IPS DF 4.7 (cell line): ENCODE data around the gene SYMPK.
"Not testable (repeated sequence)": the region's sequence is repeated elsewhere in the genome, so short reads cannot be mapped to it uniquely, and the experiment has no call there.

Experiments
- DNase-seq: peaks from one replicate; pipeline ENCODE4 v3.0.0-alpha.2; 2013; ENCODE audit warnings: low spot score; ENCODE audit errors: extremely low read depth

The SYMPK gene

DNA sequence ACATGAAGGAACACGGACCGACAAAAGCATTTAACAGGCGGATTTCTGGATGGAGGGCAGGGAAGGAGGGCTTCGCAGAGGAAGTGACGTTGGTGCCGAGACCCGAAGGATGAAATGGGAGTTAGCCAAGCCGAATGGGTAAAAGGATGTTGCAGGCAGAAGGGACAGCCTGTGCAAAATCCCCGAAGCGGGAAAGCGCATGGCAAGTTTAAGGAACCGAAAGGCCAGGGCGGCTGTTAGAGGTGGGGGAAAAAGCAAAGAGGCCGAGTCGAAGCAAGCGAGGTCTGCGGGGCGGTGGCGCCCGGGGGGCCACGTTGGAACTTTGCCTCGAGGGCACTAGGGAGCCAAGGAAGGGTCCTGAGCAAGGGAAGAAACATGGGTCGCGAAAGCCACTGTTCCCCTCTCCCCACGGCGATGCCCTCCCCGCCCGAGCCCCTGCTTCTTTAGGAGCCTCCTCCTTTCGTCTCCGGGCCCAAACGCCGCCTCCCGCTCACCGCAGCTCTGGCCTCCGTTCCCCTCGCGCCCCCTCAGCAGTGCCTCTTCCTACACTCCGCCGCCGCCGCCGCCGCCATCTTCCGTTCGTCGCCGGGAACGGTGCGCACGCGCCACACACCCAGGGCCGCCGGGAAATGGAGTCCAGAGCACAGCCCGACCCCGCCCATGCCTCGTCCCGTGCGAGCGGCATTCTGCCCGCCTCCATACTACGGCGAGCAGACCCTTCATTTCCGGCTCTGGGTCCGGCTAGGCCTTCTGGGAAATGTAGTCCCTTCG, at the start of gene SYMPK:
Gene SYMPK (minus strand): TSS at position 584 of the 771 bp plus-strand sequence. CDS start 8,652 bp downstream, outside the sequence.
- peak; percentile 97 for DNase-seq

DNA sequence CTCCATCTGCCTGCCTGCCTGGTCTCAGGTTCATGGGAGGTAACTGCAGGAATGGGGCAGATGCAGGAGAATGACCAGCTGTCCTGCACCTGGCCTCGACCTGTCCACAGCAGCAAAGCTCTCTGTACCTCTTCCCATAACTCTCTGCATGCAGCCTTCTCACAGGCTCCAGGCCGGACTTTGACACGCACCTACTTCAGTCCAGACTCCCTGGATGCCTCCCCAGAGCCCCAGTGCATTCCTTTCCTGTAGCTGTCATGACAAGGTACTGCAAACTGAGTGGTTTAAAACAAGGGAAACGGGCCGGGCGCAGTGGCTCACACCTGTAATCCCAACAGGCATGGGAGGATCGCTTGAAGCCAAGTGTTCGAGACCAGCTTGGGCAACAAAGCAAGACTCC, 48.3 kb upstream of the SYMPK start:
- no peak for DNase-seq

GRCh38 chr19:45908956-45909355, 46.0 kb upstream of the SYMPK start:
- no peak for DNase-seq

DNA sequence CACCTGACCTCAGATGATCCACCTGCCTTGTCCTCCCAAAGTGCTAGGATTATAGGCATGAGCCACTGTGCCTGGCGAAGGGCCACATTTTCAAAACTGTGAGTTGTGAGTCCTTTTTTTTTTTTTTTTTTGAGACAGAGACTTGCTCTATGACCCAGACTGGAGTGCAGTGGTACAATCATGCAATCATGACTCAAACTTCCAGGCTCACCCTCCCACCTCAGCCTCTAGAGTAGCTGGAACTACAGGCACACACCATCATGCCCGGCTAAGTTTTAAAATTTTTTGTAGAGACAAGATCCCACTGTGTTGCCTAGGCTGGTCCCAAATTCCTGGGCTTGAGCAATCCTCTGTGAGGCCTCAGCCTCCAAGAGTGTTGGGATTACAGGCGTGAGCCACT, 43.3 kb upstream of the SYMPK start:
- DNase-seq: no peak

GRCh38 chr19:45905011-45905410, 42.1 kb upstream of the SYMPK start:
- DNase-seq: no peak

GRCh38 chr19:45902651-45903625, 40.0 kb upstream of the SYMPK start:
- no peak for DNase-seq

- no peak for DNase-seq
Measured at GRCh38 chr19:45901912-45902650, 39.1 kb upstream of the SYMPK start, which contains the start of gene MYPOP. Gene MYPOP (minus strand): TSS chr19:45902613. CDS start chr19:45901773, 840 bp downstream.

DNA sequence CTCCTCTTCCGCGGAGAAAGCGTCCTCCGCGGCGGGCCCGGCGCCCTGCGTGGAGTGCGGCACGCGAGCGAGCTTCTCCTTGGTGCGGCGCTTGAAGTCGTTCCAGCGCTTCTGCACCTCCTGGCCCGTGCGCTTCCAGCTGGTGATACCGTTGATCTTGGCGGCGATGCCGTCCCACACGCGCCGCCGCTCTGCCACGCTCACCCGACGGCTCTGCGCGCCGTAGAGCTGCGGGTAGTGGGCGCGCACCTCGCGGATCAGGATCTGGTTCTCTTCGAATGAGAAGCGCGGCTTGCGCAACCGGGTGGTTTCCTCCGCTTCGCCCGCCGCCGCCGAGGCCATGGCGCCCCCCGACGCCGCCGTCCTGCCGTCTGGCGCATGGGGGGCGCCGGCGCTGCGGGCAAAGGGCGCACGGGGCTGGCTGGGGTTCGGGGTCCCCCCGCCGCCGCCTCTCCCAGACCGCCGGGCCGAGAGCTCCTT, 38.5 kb upstream of the SYMPK start:
- no peak for DNase-seq

GRCh38 chr19:45900738-45901431, 37.9 kb upstream of the SYMPK start:
- no peak for DNase-seq

- DNase-seq: no peak
Measured at GRCh38 chr19:45899919-45900589, 37.1 kb upstream of the SYMPK start.

DNA sequence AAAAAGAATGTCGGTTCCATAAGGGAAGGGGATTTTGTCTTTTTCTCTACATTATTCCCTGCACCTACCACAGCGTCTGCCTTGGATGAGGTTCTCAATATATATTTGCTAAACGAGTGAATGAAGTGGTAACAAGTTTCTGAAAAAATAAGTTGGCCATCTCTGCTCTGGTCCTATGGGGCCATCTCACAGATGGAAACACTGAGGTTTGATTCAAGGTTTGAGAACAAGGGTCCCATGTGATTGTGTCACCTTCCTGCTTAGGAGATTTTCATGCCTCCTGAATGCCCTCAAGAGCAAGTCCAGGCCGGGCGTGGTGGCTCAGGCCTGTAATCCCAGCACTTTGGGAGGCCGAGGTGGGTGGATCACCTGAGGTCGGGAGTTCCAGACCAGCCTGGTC, 36.3 kb upstream of the SYMPK start:
- DNase-seq: no peak

DNA sequence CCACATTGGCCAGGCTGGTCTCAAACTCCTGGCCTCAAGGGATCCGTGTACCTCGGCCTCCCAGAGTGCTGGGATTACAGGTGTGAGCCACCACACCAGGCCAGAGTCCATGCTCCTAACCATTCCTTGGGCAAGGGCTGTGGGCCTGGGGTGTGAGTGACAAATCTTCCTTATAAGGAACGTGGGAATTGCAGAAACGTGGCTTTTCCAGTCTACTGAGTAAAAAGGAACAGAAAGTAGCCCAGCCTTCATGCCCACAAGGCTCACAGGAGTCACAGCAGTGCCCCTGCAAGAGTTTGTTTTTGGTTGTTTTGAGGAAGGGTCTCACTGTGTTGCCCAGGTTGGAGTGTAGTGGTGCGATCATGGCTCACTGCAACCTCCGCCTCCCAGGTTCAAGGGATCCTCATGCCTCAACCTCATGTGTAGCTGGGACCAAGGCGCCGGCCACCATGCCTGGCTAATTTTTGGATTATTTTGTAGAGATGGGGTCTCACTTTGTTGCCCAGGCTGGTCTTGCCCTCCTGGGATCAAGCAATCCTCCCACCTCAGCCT, 34.4 kb upstream of the SYMPK start:
- no peak for DNase-seq

GRCh38 chr19:45895983-45896599, 33.1 kb upstream of the SYMPK start:
- not testable (repeated sequence) for DNase-seq

DNA sequence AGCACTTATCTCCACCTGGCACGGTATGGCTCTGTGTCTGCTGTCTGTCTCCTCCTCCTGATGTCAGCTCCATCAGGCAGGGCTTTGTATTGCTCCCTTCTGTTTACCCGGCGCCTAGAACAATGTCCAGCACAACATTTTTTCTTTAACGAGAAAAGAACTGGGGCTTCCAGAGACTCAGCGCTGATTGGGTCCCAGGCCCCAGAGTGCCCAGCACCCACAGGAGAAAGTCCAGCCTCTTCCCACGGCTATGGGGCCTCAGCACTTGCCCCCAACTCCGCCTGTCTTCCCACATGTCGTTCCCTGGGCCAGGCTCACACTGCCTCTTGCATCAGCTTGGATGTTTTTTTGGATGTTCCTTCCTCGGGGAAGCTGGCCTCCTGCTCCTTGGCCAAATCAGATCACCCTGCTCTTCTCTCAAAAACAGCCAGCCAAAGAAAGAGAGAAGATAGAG, 32.6 kb upstream of the SYMPK start:
- DNase-seq: no peak

DNA sequence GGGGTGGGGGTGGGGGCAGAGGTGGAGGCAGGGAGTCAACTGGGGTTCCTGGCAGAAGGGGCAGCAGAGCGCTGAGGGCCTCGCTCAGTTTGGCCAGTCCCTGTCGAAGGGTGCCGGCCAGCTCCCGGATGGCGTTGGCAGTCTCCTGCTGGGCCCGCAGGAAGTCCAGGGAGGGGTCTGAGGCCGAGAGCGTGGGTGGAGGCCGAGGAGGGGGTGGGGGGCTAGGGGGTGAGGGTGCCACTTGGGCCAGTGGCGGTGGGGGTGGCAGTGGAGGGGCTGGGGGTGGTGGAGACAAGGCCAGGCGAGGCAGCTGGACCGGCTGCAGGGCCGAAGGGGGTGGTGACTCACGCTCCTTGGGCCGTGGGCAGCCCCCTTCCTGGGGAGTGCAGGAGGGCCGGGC, 27.9 kb upstream of the SYMPK start:
- no peak for DNase-seq

- no peak for DNase-seq
Measured at GRCh38 chr19:45889210-45889885, 26.4 kb upstream of the SYMPK start.

- DNase-seq: no peak
Measured at GRCh38 chr19:45887200-45887710, 24.3 kb upstream of the SYMPK start.

DNA sequence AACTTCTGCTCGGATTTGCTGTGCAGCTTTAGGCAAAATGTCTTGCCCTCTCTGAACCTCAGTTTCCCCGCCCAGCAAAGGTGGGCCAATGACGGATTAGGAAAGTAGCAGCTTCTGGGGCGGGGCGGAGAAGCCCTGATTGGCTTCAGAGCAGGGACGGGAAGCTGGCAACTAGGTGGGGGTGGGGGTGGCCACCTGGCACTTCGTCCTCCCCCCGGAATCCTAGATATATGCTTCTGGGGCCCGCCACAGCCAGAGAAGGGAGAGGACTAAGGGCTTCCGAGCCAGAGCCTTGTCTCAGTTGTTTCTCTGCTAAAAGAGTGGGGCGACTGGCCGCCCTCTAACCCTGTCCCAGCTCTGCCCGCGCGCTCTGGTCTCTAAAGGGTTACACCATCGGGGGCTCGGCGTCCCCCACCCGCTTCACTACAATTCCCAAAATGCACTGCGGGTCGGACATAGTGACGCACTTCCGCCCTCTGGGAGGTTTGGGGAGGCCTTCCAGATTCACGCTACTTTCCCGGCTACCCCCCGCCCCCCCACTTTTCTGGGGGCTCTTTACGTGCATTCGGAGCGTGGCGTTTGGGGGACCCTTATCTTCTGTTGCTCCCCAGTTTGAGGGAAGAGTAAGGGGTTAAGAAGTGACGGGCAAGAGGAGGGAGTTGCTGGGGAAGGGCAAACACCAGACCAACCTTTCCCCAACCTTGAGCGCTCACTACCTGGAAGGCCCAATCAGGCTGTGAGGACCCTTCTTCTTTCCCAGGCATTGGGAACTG, 23.7 kb upstream of the SYMPK start:
- DNase-seq: no peak
